ENCODE data around the gene ZNF778. TPM values are rescaled to one million over a fixed set of nuclear protein-coding genes. Genes with fewer than 3 reads are reported as not detected.

The ZNF778 gene
- polyA plus RNA-seq, 1 of the 3 experiments (the other 2 are of a cell fraction): 10.8 TPM

DNA sequence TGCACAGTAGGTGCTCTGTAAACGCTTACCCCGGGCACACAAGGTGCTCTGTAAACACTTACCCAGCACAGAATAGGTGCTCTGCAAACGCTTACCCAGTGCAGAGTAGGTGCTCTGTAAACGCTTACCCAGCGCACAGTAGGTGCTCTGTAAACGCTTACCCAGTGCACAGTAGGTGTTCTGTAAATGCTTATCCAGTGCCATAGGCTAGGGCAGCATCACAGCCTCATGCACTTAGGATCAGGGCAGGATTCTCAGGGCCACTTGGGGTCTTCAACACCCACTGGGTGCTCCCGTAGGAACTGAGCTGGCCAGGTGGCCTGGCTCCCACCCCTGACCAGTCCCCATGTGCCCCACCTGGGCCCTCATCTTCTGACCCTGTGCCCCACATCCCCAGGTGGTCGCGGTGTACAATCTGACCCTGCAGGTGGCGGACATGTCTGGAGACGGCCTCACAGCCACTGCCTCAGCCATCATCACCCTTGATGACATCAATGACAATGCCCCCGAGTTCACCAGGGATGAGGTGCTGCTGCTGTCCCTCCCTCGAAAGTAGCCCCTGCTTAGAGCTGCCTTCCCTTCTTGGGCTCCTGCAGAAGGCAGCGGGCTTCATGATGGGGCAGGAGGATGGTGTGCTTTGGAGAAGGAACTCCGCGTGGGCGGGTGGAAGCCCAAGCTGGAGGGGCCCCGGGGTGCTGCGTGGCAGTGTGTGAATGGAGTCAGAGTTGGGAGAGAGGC is 30.3 kb upstream of the ZNF778 start:
- no peaks in the 10 kb centered on the region for H3K36me3 ChIP-seq (replicated peaks in 1 of 2; ENCODE audit: control insufficient read depth in 1 of 2, insufficient read depth in 2 of 2, low read length in 1 of 2)
- ChIA-PET CTCF (interaction anchor here (1.2 kb wide), 1 partner anchor 20 kb away, joined by 5 read pairs; no protein-coding TSS in a partner anchor), POLR2A (no interaction called here)
- no peak overlapping the region for H3K9ac ChIP-seq
- peaks cover 39% of the 10 kb centered on the region for H3K27me3 ChIP-seq (ENCODE audit: insufficient read depth)
- no peak overlapping the region for H3K4me2 ChIP-seq
- no peak overlapping the region for H2AFZ ChIP-seq (ENCODE audit: low read depth)
- H3K9me3 ChIP-seq: no peaks in the 10 kb centered on the region
- no peak for DNase-seq
- no peaks in the 10 kb centered on the region for H3K9me2 ChIP-seq
- no peak for TF ChIP-seq SIN3A (IDR thresholded peaks at IDR 0.05; ENCODE audit: borderline replicate concordance, low read depth, low read length)
- TF ChIP-seq, protein P1, sequence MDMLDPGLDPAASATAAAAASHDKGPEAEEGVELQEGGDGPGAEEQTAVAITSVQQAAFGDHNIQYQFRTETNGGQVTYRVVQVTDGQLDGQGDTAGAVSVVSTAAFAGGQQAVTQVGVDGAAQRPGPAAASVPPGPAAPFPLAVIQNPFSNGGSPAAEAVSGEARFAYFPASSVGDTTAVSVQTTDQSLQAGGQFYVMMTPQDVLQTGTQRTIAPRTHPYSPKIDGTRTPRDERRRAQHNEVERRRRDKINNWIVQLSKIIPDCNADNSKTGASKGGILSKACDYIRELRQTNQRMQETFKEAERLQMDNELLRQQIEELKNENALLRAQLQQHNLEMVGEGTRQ (IDR thresholded peaks at IDR 0.05; ENCODE audit: borderline replicate concordance, low read depth, low read length): no peak
- TF ChIP-seq CHD2 (IDR thresholded peaks at IDR 0.05; ENCODE audit: low read length, partially characterized antibody): no peak
- TF ChIP-seq TEAD4 (IDR thresholded peaks at IDR 0.05; ENCODE audit: borderline replicate concordance, insufficient read depth): no peak
- TF ChIP-seq ELF1 (IDR thresholded peaks at IDR 0.05): no peak
- TF ChIP-seq TAF1 (IDR thresholded peaks at IDR 0.05; ENCODE audit: borderline replicate concordance, low read depth, low read length): no peak
- no peak for TF ChIP-seq FOXM1 (IDR thresholded peaks at IDR 0.05; ENCODE audit: low read depth)
- no peak for TF ChIP-seq RXRA (IDR thresholded peaks at IDR 0.05; ENCODE audit: borderline replicate concordance, low read depth)
- no peak for TF ChIP-seq NFIC (IDR thresholded peaks at IDR 0.05; ENCODE audit: borderline replicate concordance)
- TF ChIP-seq YY1 (IDR thresholded peaks at IDR 0.05; ENCODE audit: low read depth): no peak
- TF ChIP-seq, protein P2, sequence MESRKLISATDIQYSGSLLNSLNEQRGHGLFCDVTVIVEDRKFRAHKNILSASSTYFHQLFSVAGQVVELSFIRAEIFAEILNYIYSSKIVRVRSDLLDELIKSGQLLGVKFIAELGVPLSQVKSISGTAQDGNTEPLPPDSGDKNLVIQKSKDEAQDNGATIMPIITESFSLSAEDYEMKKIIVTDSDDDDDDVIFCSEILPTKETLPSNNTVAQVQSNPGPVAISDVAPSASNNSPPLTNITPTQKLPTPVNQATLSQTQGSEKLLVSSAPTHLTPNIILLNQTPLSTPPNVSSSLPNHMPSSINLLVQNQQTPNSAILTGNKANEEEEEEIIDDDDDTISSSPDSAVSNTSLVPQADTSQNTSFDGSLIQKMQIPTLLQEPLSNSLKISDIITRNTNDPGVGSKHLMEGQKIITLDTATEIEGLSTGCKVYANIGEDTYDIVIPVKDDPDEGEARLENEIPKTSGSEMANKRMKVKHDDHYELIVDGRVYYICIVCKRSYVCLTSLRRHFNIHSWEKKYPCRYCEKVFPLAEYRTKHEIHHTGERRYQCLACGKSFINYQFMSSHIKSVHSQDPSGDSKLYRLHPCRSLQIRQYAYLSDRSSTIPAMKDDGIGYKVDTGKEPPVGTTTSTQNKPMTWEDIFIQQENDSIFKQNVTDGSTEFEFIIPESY (IDR thresholded peaks at IDR 0.05; ENCODE audit: borderline replicate concordance, low read depth): no peak
- no peak for TF ChIP-seq FOXJ3 (CRISPR knock-in tag; IDR thresholded peaks at IDR 0.05)
- TF ChIP-seq, protein P3, sequence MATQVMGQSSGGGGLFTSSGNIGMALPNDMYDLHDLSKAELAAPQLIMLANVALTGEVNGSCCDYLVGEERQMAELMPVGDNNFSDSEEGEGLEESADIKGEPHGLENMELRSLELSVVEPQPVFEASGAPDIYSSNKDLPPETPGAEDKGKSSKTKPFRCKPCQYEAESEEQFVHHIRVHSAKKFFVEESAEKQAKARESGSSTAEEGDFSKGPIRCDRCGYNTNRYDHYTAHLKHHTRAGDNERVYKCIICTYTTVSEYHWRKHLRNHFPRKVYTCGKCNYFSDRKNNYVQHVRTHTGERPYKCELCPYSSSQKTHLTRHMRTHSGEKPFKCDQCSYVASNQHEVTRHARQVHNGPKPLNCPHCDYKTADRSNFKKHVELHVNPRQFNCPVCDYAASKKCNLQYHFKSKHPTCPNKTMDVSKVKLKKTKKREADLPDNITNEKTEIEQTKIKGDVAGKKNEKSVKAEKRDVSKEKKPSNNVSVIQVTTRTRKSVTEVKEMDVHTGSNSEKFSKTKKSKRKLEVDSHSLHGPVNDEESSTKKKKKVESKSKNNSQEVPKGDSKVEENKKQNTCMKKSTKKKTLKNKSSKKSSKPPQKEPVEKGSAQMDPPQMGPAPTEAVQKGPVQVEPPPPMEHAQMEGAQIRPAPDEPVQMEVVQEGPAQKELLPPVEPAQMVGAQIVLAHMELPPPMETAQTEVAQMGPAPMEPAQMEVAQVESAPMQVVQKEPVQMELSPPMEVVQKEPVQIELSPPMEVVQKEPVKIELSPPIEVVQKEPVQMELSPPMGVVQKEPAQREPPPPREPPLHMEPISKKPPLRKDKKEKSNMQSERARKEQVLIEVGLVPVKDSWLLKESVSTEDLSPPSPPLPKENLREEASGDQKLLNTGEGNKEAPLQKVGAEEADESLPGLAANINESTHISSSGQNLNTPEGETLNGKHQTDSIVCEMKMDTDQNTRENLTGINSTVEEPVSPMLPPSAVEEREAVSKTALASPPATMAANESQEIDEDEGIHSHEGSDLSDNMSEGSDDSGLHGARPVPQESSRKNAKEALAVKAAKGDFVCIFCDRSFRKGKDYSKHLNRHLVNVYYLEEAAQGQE (IDR thresholded peaks at IDR 0.05; ENCODE audit: low read depth, low read length): no peak
- TF ChIP-seq, protein P4, sequence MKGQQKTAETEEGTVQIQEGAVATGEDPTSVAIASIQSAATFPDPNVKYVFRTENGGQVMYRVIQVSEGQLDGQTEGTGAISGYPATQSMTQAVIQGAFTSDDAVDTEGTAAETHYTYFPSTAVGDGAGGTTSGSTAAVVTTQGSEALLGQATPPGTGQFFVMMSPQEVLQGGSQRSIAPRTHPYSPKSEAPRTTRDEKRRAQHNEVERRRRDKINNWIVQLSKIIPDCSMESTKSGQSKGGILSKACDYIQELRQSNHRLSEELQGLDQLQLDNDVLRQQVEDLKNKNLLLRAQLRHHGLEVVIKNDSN (IDR thresholded peaks at IDR 0.05; ENCODE audit: borderline replicate concordance, low read depth): no peak
- WGBS (ENCODE audit: low lambda C conversion rate): 32% methylated on average over 13 of the region's 19 CpGs
- H4K20me1 ChIP-seq (ENCODE audit: insufficient read depth): peaks cover 10% of the 10 kb centered on the region; the same call in 1 of the 2 replicates
- peaks cover 23% of the 10 kb centered on the region for H3F3A ChIP-seq (replicated peaks; ENCODE audit: insufficient read depth)
- peaks cover 0 to 11% of the 10 kb centered on the region in 2 experiments; a peak in 1 of 4 replicates for H3K4me1 ChIP-seq (ENCODE audit: control insufficient read depth in 1 of 2, insufficient read depth in 2 of 2, low read depth in 1 of 2, low read length in 1 of 2)
- H3K27ac ChIP-seq (ENCODE audit: low read depth in 2 of 2, low read length in 1 of 2): no peak overlapping the region
- no peak overlapping the region for H3K4me3 ChIP-seq (ENCODE audit: low read depth in 2 of 2, low read length in 1 of 2)
- no peaks in the 10 kb centered on the region for H3K79me2 ChIP-seq (ENCODE audit: insufficient read depth)
